HG03139 (cell line): ENCODE measurements around the gene FOXN3.
A peak's percentile ranks its signal among the peaks of the same experiment; 100 is the strongest.

Experiments
- ATAC-seq: cut with Tn5 transposase; IDR thresholded peaks from one replicate; pipeline ENCODE4 v1.9.1; 2021; ENCODE audit not compliant: unreplicated experiment

Gene FOXN3

DNA sequence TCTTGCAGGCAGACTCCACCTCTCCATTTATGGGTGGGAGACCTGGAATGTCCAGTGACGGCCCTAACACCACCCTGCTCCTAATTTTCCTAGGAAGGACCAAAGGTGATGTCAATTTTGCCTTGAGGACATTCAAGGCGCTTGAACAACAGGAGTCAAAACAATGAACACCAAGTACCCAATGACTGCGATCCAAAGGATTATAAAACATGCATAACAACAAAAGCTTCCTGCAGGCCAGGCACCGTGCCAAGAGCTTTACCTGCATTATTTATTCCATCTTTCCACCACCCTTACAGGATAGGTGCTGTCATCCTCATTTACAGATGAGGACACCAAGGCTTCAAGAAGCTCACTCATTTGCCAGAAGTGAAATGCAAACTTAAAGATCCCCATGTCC, 15.2 kb upstream of the FOXN3 start:
- ATAC-seq: no peak

DNA sequence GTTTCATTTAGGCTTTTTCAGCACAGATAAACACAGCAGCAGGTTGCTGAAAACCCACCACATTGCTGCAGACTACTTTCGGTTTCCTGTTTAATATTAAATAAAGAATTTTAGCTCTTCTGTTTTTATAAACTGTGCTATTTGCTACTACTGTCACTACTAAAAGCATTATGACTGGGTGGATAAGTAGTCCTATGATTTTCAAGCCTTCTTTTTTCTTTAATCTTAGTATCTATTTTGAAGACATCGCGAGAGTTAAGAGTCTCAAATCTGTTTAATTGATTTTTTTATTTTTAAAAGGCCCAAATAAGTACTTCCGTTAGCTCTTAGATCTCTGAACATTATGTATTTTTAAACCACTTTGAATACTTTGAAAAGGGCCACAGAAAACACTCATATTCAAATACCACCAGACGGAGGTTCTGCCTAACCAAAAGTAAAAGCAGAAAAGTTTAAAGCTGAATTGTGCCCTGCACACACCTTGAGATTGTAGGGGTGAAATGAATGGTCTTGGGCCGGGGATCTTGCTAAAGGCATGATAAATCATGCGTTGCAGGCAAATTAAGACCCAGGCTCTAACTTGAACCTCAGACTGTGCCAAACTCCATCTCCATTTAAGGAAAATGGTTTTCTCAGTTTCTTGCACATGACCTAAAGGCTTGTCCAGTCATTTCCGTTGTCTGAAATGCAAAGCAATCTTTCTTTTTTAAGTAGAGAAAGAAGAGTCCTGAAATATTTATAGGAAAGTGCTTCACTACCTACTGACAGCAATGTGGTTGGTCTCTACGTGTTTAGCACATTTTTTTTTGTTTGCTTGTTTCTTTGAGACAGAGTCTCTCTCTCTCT, 13.6 kb upstream of the FOXN3 start:
- ATAC-seq: peak; percentile 86

DNA sequence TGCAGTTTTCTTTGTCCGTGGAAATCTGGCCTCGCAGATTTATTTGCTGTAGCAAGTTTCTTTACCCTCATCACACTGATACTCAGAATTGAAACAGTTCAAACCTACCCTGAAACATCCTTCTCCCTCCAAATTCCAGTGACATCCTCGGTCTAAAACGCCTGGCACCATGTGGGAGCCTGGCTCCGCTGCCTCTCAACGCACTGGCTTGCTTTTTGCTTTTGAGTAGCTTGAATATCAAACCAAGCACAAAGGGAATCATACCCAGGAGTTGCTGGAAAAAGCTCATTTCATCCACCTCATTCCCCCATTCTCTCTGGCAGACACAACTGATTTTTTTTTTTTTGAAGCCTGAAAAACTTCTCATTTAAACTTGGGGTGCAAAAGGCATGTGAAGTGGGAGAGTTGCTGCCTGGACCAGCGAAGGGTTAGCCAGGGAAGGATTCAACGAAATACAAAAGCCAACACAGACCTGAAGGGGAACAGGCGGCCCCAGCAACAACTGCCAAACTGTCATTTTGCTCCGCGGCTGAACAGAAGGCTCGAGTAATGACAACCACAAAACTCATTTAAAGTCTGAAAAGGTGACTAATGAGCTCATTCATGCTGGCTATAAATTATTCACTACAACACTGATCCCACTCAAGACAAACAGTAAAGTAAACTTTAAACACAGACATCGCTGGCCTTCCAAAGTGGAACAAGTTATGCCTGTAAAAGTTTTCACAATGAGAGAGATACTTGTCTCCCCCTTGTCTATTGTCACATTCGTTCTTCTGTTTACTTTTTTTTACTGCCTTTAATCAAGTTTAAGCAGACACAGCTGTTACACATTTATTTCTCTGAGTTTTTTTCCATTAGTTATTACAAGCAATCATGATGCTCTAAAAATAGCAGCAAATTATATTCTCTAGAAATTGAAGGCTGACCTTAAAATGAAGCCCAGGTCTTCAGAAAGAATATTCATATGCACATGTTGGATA, 12.5 kb upstream of the FOXN3 start:
- no peak for ATAC-seq

DNA sequence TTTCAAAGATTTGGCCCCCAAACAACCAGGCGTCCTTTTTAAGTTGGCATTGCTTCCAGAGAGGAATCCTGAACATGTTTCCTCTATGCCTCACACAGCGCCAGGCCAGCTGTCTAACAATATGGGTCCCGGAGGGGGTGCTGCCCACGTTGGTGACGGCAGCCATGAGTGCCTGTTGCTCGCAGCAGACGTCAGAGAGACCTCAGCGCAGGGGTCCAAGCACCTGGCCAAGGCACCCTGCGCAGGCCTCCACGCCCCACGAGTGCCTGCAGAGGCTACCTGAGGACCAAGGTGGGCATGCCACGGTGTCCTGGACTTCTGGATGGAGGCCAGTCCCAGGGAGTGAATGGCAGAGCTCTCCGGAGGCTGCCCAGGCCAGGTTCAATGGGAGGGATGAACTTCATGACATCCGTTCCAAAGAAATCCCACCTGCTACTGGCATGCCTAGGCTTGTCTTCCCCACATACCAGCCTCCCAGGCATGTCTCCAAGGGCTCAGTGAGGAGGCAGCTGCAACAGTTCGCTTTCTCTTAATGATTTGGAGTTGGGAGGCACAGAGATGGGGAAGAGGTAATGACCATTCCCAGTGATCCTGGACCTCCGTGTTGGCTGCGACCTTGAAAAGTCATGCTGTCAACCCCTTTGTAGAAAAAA, 11.6 kb upstream of the FOXN3 start:
- no peak for ATAC-seq

DNA sequence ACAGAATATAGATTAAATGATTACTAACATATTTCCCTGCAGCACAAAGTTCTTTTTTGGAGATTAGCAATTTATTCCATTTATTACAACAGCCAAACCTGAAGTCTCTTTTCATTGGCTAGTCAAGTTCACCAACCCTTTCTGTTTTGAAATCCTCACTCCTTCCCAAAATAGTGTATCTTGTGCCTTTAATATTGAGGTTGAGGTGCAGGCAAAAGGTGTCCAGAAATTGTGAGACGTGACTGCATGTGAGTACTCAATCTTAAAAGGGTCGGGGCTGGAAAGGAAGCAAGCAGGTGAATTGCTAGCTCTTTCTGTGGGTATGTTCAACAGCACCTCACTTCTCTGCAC, 11.1 kb upstream of the FOXN3 start:
- ATAC-seq: no peak

DNA sequence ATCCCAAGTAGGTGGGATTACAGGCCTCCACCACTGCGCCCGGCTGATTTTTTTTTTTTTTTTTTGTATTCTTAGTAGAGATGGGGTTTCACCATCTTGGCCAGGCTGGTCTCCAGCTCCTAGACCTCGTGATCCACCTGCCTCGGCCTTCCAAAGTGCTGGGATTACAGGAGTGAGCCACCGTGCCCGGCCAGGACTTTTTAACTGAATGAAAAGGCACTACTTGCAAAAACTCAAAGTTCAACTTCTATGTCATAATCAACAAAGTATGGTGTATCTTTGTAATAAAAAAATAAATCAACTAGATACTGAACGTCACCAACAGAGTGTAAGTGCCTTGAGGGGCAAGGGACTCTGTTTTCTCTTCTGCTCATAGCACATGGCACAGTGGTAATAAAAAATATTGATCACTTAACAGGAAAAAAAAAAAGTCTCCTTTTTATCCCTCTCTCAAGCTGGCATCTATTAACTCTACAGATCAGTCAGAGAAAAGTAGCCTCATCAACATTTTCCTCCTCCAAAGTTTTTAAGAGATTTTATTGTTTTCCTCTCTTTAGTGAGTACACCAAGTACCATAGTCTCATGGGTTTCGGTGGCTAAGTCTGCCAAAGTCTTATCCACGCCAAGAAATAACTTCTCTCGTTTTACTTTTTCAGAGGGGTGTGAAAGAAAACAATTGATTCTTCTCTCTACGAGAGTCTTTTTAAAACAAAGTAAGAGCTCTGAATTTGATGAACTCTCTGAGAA, 10.6 kb upstream of the FOXN3 start:
- no peak for ATAC-seq

DNA sequence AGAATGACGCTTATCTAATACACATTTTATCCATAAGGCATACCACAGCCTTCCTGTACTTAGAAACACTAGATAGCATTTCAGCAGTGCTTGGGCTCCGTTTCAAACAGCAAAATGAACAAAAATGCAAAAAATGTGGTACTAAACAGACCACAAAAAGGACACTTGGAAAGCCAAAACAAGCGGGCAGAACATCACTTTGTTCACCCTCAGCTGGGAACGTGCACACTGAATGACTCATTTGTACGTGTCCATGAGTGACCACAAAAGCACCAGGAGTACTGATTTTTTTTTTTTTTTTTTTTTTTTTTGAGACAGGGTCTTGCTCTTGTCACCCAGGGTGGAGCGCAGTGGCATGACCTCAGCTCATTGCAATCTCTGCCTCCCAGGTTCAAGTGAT, 8.9 kb upstream of the FOXN3 start:
- ATAC-seq: peak; percentile 32

DNA sequence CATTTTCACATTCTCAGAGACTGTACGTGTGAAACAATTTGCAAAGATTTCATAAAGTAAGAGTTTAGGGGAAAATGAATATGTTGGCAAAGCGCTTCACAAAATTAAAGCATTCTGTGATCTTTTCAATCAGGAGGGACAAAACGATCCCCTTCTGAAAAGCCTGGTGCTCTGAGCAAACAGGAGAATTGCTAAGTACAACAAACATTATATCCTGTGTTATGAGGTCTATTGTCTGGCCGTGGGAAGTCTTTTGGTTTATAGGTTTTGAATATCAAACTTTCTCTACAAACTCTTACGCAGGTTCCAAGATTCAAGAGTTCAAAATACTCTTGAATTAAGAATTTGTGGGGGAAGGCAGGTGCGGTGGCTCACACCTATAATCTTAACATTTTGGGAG, 7.2 kb upstream of the FOXN3 start:
- ATAC-seq: no peak

DNA sequence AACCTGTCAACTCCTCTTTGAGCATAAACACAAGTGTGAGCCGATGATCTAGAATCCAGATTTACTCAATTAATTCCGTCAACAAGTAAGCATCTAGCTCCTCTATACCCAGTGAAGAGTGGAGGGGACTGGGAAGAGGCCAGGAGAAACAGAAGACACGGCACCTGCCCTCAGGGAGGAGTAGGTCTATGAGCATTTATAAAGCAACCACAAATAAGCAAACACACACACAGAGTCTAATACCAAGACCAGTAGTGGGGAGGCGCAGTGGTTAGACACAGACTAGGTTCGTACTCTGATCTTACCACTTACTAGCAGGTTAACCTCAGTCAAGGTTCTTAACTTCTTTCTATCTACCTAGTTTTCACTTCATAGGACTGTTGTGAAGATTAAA, 5.9 kb upstream of the FOXN3 start:
- no peak for ATAC-seq

DNA sequence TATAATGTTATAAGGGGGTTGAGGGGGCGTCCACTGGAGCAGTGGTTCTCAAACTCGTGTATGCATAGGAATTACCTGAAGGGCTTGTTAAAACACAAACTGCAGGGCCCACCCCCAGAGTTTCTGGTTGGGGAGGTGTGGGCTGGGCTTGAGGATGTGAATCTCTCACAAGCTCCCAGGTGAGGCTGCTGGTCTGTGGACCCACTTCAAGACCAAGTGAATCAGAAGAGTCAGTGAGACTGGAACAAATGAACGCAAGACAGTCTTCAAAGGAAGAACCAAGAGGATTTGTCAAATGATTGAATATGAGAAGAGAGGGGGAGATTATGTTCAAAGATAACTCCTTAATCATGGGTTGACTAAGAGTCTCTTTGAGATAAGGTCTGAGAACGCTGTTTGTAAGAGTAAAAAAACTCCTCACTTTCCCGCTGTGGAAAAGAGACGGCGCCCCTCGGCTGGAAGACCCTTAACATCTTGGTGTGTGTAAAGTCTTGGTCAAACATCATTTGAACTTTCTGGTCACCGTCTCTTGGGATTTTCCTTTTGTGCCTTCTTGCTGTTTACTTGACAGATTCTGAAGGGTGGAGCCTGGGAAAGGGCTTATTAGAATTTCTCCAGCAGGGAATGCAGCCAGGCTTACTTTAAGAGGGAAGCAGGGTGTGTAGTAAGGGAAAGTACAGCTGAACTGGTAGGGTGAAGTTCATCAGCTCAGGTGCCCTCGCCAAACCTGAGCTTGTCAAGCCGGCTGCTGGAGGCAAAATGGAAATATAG, 5.3 kb upstream of the FOXN3 start:
- no peak for ATAC-seq

DNA sequence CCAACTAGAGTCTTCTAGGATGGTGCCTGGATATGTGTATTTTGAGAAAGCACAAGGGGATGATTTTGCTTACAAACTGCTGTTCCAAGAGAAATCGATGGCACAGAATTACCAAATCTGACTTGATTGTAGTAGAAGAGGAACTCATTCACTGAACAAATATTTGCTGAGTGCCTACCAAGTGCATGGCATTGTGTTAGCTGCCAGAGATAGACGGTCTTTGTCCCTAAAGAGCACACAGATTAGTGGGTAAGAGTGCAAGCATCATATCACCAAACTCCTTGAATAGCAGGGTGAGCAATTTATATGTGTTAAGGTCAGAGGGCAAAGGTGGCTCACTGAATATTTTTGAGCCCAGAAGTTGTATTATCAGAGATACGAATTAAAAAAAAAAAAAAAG, 3.5 kb upstream of the FOXN3 start:
- no peak for ATAC-seq

DNA sequence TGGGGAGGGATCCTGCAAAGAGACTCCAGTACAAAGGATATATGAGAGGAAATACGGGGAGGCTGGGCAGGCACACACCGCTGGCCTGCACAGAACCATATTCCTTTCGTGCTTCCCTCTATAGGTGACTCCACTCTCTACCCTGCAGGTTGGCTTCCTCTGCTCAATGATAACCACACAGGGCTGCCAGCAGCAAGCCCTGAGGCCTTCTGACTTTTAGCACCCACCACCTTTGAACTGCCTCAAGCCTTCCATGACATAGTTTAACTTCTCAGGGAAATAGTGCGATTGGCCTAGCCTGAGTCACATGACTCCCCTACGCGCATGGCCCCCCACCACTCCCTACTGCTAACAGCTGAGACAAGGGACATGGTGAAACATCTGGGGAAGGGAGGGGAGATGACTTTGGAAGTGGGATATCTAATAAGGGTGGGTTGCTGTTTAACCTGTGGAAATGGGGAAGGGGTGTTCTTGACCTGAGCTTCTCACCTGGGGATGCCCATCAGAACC, 3.0 kb upstream of the FOXN3 start:
- ATAC-seq: no peak

DNA sequence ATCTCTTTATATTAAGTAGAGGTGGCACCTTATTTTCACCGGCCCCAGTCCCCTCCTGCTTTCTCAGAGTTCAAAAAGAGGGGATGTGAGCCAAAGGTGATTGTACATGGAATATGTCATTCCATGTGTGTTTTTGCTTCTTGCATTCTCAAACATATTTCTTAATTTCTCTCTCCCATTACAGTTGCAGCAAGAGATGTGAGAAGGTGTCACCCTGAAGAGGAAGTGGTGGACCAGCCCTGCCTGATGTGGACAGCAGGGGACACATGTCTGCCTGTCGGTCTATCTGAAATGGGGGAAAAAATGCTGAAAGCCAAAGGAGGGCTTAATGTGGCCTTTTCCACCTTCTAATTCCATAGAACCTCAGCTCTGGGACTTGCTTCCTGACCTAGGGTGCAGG, 1.9 kb upstream of the FOXN3 start:
- no peak for ATAC-seq

DNA sequence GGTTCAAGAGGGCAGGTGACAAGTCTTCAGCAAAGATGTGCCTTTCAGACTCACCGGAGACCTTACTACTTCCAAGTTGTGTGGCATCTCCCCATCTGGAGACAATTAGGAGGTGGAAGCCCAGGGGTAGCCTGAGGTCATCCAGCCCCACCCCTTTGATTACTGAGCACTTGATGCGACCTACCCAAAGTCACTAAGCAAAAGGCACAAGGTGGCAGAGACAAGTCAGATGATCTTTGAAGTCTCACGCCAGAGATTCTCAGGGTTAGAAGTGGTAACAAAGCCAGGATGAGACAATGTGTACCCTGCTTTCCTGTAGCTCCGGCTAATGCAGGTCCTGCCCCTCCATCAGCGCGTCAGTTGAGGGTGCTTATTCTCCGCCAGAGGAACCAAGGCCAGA, 1.4 kb upstream of the FOXN3 start:
- ATAC-seq: no peak

DNA sequence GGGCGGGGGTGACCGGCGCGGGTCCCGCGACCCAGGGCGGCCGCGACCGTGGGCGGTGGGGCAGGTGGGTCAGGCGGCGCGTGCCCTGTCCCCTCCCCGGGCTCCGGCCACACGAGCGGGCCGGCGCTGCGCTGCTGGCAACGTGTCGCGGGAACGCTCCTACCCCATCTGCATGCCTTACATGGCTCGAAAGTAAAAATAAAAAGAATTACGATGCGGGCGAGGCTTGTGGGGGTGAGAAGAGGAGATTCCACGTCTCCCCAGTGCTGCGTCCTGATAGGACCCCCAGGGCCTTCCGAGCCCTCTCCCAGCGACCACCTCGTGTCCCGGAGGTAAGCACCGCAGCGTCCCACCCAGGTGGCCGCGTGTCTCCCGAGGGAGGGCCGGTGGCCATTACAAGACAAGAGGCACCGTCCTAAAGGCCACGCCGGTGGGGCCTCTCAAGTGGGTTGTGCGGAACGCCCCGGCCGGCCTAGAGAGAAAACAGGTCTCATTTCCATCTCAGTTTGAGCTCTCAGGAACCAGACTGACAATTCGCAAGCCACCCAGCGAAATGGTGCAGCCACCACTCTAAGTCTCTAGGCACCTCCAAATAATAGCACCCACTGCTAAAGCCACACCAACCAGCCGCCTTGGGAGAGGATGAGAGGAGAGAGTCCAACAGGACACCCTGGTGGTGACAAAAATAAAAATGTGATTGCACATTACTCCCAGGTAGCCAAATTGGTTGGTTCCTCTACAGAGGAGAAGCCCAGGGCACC, 612 bp upstream of the FOXN3 start:
- ATAC-seq: peak; percentile 46

DNA sequence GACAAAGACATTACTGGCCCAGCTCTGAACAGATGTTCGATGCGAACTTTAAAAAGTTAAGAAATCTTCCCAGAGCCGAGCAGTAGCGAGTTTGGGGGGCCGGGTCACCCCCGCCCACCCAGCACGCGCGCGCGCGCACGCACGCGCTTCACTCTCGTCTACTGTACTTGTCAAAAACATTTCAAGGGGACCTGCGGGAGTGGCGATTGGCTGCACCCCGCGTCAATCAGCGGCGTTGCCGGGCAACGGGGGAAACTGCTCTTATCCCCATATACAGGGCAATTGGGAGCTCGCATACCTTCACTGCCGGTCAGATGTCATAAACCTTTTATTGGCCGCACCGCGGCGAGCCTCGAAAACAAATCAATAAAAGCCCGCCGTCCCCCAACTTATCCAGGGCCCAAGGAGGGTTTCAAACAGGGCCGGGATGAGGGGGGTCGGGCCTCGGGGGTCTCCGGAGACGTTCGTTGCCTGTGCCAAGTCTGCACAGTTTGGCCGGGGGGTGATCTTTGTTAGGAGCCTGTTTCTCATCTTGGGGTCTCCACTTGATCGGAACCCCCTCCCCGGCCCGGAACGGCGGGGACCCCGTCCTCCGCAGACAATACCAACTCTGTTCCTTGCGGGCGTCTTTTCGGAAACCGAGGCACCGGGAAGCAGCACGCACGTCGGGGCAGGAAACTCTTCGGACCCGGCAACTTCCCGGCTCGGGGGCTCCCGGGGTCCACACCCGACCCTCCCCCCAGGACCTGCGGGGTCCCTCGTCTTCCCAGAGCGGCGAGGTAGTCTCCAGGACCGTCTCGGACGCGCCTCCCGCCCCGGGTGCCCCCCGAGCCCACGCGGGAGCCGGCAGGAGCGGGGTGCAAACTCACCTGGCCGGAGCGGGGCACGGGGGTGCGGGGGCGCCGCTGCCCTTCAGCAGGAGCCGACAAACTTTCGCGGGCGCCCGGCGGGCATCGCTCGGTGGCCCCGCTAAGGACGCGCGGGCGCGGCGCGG, 734 bp downstream of the FOXN3 start:
- peak; percentile 81 for ATAC-seq

DNA sequence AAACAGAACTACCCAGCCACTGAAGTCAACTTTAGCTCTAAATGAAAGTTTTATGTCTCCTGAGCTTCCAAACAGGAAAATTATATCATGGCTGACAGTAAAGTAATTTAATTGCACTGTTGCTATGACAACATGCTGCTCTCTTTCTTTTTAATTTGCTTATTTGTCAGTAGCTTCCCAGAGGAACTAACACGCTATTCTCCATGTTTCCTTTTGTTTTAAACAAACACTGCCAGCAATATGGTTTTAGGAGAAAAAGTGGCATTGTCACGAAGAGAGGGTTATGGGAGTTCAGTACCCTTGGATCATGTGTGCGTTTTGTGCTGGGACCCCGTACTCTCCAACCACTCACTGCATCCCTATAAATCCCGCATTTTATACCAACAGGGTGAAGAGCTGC, 1.9 kb downstream of the FOXN3 start:
- ATAC-seq: no peak

DNA sequence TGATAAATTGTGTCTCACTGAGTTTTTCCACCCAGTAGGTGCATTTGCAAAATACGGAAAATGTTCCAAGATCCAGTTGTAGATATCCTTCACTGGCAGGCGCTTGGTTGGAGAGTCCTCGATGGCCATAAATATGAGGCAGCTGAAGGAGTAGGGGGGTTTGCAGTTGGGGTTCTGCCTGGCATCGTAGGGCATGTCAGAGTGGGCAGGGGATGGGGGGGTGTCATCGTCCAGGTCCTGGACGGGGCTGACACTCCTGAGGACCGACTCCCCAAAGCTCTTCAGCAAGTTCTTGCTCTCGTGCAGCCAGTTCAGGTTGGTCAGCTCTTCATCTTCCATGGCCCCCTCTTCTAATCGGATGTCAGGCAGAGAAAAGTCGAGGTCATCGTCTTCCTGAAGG, 5.1 kb downstream of the FOXN3 start:
- ATAC-seq: no peak
